GM18867 (cell line): ENCODE measurements around the gene XNDC1N.

Experiments
- ATAC-seq: cut with Tn5 transposase; IDR thresholded peaks from one replicate; pipeline ENCODE4 v1.9.1; 2021; ENCODE audit warnings: mild to moderate bottlenecking, moderate library complexity; ENCODE audit not compliant: unreplicated experiment

XNDC1N gene

GRCh38 chr11:71927820-71928736 lies at the start of gene XNDC1N:
Gene XNDC1N (minus strand): TSS chr11:71928594. CDS start chr11:71923353, 5,241 bp downstream.
- ATAC-seq = peak; percentile 70

- no peak for ATAC-seq
These were observed 49.5 kb upstream of the XNDC1N start for GRCh38 chr11:71977743-71978418.

- ATAC-seq = no peak
These were observed 48.7 kb upstream of the XNDC1N start for GRCh38 chr11:71977090-71977489.

GRCh38 chr11:71976551-71976950 lies 48.2 kb upstream of the XNDC1N start:
- no peak for ATAC-seq

GRCh38 chr11:71971680-71972079 lies 43.3 kb upstream of the XNDC1N start:
- no peak for ATAC-seq

GRCh38 chr11:71964641-71965040 lies 36.2 kb upstream of the XNDC1N start:
- no peak for ATAC-seq

GRCh38 chr11:71963468-71963867 lies 35.1 kb upstream of the XNDC1N start:
- ATAC-seq = no peak

GRCh38 chr11:71962428-71963038 lies 34.1 kb upstream of the XNDC1N start:
- peak; percentile 56 for ATAC-seq

GRCh38 chr11:71955898-71956456 lies 27.6 kb upstream of the XNDC1N start:
- no peak for ATAC-seq

GRCh38 chr11:71951741-71952310 lies 23.4 kb upstream of the XNDC1N start:
- ATAC-seq = no peak

GRCh38 chr11:71949034-71949433 lies 20.6 kb upstream of the XNDC1N start:
- no peak for ATAC-seq

GRCh38 chr11:71948314-71949027 lies 20.1 kb upstream of the XNDC1N start:
- no peak for ATAC-seq

GRCh38 chr11:71947498-71947897 lies 19.1 kb upstream of the XNDC1N start:
- ATAC-seq = no peak

GRCh38 chr11:71946144-71946571 lies 17.8 kb upstream of the XNDC1N start:
- no peak for ATAC-seq

- ATAC-seq = no peak
These were observed 12.3 kb upstream of the XNDC1N start for GRCh38 chr11:71940561-71941219.

- ATAC-seq = no peak
These were observed 9.4 kb upstream of the XNDC1N start for GRCh38 chr11:71937826-71938225.

- no peak for ATAC-seq
These were observed 8.4 kb upstream of the XNDC1N start for GRCh38 chr11:71936825-71937224.

- no peak for ATAC-seq
These were observed 7.0 kb upstream of the XNDC1N start for GRCh38 chr11:71935338-71935925.

- ATAC-seq = no peak
These were observed 5.8 kb upstream of the XNDC1N start for GRCh38 chr11:71934213-71934612.
